Mammary epithelial cell (primary cell): ENCODE data around the gene ANKZF1.

ENCODE experiments used
- EZH2 ChIP-seq: IDR thresholded peaks from 2 replicates; pipeline ENCODE4 v1.6.1; 2012; ENCODE audit warnings: low read length, inconsistent platforms, borderline replicate concordance
- TF ChIP-seq, protein P1 (sequence below), 2 donors: IDR thresholded peaks in 1 of 2; conservative IDR thresholded peaks in 1 of 2; 2 replicates each; pipeline ENCODE4 v1.5.1; 2011 to 2012; ENCODE audit warnings: inconsistent platforms in 2 of 2, low read length in 2 of 2, mild to moderate bottlenecking in 2 of 2, control low read depth in 1 of 2, low read depth in 1 of 2; ENCODE audit not compliant: insufficient read depth in 1 of 2; ENCODE audit errors: extremely low read depth in 1 of 2

DNA sequence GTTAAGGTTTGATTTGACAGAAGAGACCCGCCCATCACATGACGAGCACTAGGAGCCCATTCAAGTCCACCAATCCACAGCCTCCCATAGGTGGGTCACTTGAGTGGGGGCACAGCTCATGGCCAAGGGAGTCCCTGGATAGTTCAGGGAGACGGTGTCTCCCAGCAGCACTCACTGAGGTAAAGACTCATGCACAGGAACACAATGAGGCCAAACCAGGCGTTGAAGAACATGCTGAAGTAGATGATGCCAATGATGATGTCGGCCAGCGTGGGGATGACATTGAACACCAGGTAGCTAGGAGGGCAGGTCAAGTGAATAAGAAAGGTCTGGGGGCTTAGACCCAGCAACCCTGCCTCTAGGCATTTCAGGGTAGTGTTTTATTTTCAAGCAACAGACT, 14.8 kb upstream of the ANKZF1 start:
- no peak for TF ChIP-seq EZH2
- TF ChIP-seq, protein P1, sequence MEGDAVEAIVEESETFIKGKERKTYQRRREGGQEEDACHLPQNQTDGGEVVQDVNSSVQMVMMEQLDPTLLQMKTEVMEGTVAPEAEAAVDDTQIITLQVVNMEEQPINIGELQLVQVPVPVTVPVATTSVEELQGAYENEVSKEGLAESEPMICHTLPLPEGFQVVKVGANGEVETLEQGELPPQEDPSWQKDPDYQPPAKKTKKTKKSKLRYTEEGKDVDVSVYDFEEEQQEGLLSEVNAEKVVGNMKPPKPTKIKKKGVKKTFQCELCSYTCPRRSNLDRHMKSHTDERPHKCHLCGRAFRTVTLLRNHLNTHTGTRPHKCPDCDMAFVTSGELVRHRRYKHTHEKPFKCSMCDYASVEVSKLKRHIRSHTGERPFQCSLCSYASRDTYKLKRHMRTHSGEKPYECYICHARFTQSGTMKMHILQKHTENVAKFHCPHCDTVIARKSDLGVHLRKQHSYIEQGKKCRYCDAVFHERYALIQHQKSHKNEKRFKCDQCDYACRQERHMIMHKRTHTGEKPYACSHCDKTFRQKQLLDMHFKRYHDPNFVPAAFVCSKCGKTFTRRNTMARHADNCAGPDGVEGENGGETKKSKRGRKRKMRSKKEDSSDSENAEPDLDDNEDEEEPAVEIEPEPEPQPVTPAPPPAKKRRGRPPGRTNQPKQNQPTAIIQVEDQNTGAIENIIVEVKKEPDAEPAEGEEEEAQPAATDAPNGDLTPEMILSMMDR (conservative IDR thresholded peaks at IDR 0.05 in 1 of 2, IDR thresholded peaks at IDR 0.05 in 1 of 2; ENCODE audit: extremely low read depth in 1 of 2, insufficient read depth in 1 of 2, low read depth in 1 of 2, low read length in 2 of 2), result no peak
